K562 (cell line): ENCODE data around the gene CALHM2. TPM values are rescaled to one million over a fixed set of nuclear protein-coding genes. Genes with fewer than 3 reads are reported as not detected.

Experiments used
- ATAC-seq: fragments of 200-7000 bp; cut with Tn5 transposase; 3 replicates; pipeline ENCODE4 v1.9.1; 2020; ENCODE audit warnings: moderate library complexity
- BruUV-seq: library from RNA; stranded (reverse); fragments of 400-500 nt; replicated peaks from 2 replicates; lab custom pipeline; 2021; lab: Mats Ljungman, UMichigan
- CTCF ChIA-PET: fragments of 300-600 bp; formaldehyde crosslinking; extraction: SDS; loops from one replicate; lab custom pipeline; 2021; ENCODE audit warnings: low intra/inter-chr PET ratio; lab: Yijun Ruan, JAX
- POLR2A ChIA-PET: fragments of 300-600, 350-650 bp; sonication (Branson Sonifier 250); formaldehyde crosslinking; extraction: SDS; loops from one replicate; lab custom pipeline; 2021; ENCODE audit warnings: antibody characterized with exemption, inconsistent platforms; lab: Yijun Ruan, JAX
- DNase-seq, 4 experiments: peaks; one replicate each; pipeline versions ENCODE4 v3.0.0 to v3.0.0-alpha.2; 2011 to 2018; ENCODE audit warnings: low spot score in 3 of 4, mixed read lengths in 3 of 4; ENCODE audit errors: extremely low read depth in 1 of 4
- FAIRE-seq: peaks from 2 replicates; lab custom pipeline; 2011; peaks lifted over from hg19 to GRCh38; lab: Jason Lieb, UNC
- H2AFZ ChIP-seq: 2 replicates; pipeline ENCODE4 v1.6.0; 2011; ENCODE audit warnings: low read depth, low read length, control low read depth, inconsistent platforms
- H3K27ac ChIP-seq: fragments of 200-600 bp; 3 replicates; pipeline ENCODE4 v1.8.0; 2011; ENCODE audit warnings: low read depth, mild to moderate bottlenecking, control low read depth, inconsistent platforms, low read length, moderate library complexity, mixed read lengths; ENCODE audit errors: extremely low read depth
- H3K27me3 ChIP-seq, 2 experiments: fragments of 300-600 bp in 1 of 2; 2 replicates in 1 of 2; 3 replicates in 1 of 2; pipeline versions ENCODE4 v1.6.0 to v1.8.0; 2011; ENCODE audit warnings: inconsistent platforms in 2 of 2, low read length in 2 of 2, mild to moderate bottlenecking in 1 of 2, mixed read lengths in 1 of 2, moderate library complexity in 1 of 2; ENCODE audit not compliant: control insufficient read depth in 2 of 2, insufficient read depth in 2 of 2
- H3K36me3 ChIP-seq: fragments of 300-600 bp; 3 replicates; pipeline ENCODE4 v1.8.0; 2011; ENCODE audit warnings: mild to moderate bottlenecking, low read length, inconsistent platforms; ENCODE audit not compliant: control insufficient read depth, insufficient read depth
- H3K4me1 ChIP-seq, 2 experiments: fragments of 200-600 bp in 1 of 2; replicated peaks in 1 of 2; 2 replicates in 1 of 2; 3 replicates in 1 of 2; pipeline versions ENCODE4 v1.5.1 to v1.8.0; 2011; ENCODE audit warnings: inconsistent platforms in 2 of 2, low read length in 2 of 2, mild to moderate bottlenecking in 1 of 2, mixed read lengths in 1 of 2, moderate library complexity in 1 of 2; ENCODE audit not compliant: control insufficient read depth in 2 of 2, insufficient read depth in 2 of 2
- H3K4me2 ChIP-seq: 2 replicates; pipeline ENCODE4 v1.6.1; 2011; ENCODE audit warnings: low read length, control low read depth, inconsistent platforms, mixed read lengths; ENCODE audit not compliant: insufficient read depth
- H3K4me3 ChIP-seq: fragments of 200-600 bp; sonication (generic), shearing (Covaris generic); 2 replicates; pipeline ENCODE4 v1.5.1; 2016; ENCODE audit warnings: control low read depth, inconsistent platforms
- H3K79me2 ChIP-seq: fragments of 200-600 bp; 3 replicates; pipeline ENCODE4 v1.8.0; 2011; ENCODE audit warnings: low read length, inconsistent platforms; ENCODE audit not compliant: control insufficient read depth, insufficient read depth
- H3K9ac ChIP-seq, 2 experiments: 2 replicates each; pipeline versions ENCODE4 v1.6.0 to v1.6.1; 2011; ENCODE audit warnings: low read depth in 2 of 2, low read length in 2 of 2, control low read depth in 1 of 2, inconsistent platforms in 1 of 2, mild to moderate bottlenecking in 1 of 2, mixed read lengths in 1 of 2; ENCODE audit not compliant: insufficient read depth in 1 of 2
- H3K9me1 ChIP-seq: one replicate; pipeline ENCODE4 v1.6.0; 2011; ENCODE audit warnings: inconsistent platforms, mild to moderate bottlenecking, low read length, moderate library complexity; ENCODE audit not compliant: control insufficient read depth, insufficient read depth
- H3K9me3 ChIP-seq: replicated peaks from 2 replicates; pipeline ENCODE4 v1.5.1; 2011; ENCODE audit warnings: low read depth, low read length, inconsistent platforms; ENCODE audit not compliant: control insufficient read depth, insufficient read depth
- H4K20me1 ChIP-seq: replicated peaks from 2 replicates; pipeline ENCODE4 v1.6.1; 2011; ENCODE audit warnings: low read length, inconsistent platforms, mixed read lengths; ENCODE audit not compliant: control insufficient read depth, insufficient read depth
- GATA2 ChIP-seq: sonication (generic); formaldehyde crosslinking; IDR thresholded peaks from 2 replicates; pipeline ENCODE4 v1.4.0; 2020; ENCODE audit warnings: mild to moderate bottlenecking, missing genetic modification reagents
- HDAC3 ChIP-seq: fragments of 450-650 bp; IDR thresholded peaks from 2 replicates; pipeline ENCODE4 v1.6.1; 2018; ENCODE audit warnings: borderline replicate concordance, mild to moderate bottlenecking, moderate library complexity; ENCODE audit not compliant: partially characterized antibody
- JUN ChIP-seq, 2 experiments: sonication (generic) in 1 of 2; formaldehyde crosslinking in 1 of 2; IDR thresholded peaks; 2 replicates each; pipeline versions ENCODE4 v1.6.1 to v1.8.0; 2012 to 2022; ENCODE audit warnings: borderline replicate concordance in 2 of 2, mild to moderate bottlenecking in 2 of 2, improper control_type of control experiment in 1 of 2, low read depth in 1 of 2, low read length in 1 of 2, missing genetic modification reagents in 1 of 2
- PHF21A ChIP-seq: fragments of 450-650 bp; IDR thresholded peaks from 2 replicates; pipeline ENCODE4 v1.6.1; 2017; ENCODE audit warnings: low read depth, borderline replicate concordance
- POLR2H ChIP-seq: IDR thresholded peaks from 2 replicates; pipeline ENCODE4 v1.6.1; 2016; ENCODE audit warnings: missing genetic modification characterization, low read depth, mild to moderate bottlenecking, control low read depth, missing compliant biosample characterization, moderate library complexity
- PYGO2 ChIP-seq: fragments of 450-650 bp; IDR thresholded peaks from 2 replicates; pipeline ENCODE4 v1.6.1; 2016; ENCODE audit warnings: mild to moderate bottlenecking, missing genetic modification characterization, moderate library complexity, missing compliant biosample characterization
- SRF ChIP-seq, 2 experiments: fragments of 250-450, 450-650 bp in 1 of 2; sonication (Bioruptor Pico) in 1 of 2; sonication (generic) in 1 of 2; formaldehyde crosslinking; IDR thresholded peaks; 2 replicates each; pipeline versions ENCODE4 v1.5.0 to v1.5.1; 2020 to 2022; ENCODE audit warnings: mild to moderate bottlenecking in 1 of 2, missing genetic modification reagents in 1 of 2
- ZNF436 ChIP-seq: fragments of 250-450, 450-650 bp; sonication (Bioruptor Pico); formaldehyde crosslinking; IDR thresholded peaks from 2 replicates; pipeline ENCODE4 v1.7.0; 2020; ENCODE audit warnings: mild to moderate bottlenecking
- ZNF766 ChIP-seq: fragments of 200-800 bp; sonication (Bioruptor generic); conservative IDR thresholded peaks from 2 replicates; pipeline ENCODE4 v1.6.1; 2016; ENCODE audit warnings: missing genetic modification characterization, missing compliant biosample characterization
- WGBS: fragments of 100-300 bp; shearing (Covaris generic); methylation state at CpG from one replicate; pipeline ENCODE4 v1.1.6; 2016; ENCODE audit warnings: low coverage, mixed read lengths; ENCODE audit not compliant: insufficient coverage; ENCODE audit errors: missing lambda C conversion rate; 5-methylcytosine and 5-hydroxymethylcytosine counted together
- in situ Hi-C: fragments of 300-500 bp; cut with MboI; formaldehyde crosslinking; loops from 4 replicates; pipeline ENCODE4 v1.15.0; 2018; ENCODE audit warnings: inconsistent platforms, mixed read lengths
- intact Hi-C: fragments of 100-400 bp; cut with micrococcal nuclease; formaldehyde crosslinking; loops from 2 replicates; pipeline ENCODE4 v1.14.2; 2022
- polyA plus RNA-seq, 8 experiments: library from polyadenylated mRNA; depleted of rRNA in 4 of 8; stranded (reverse) in 5 of 8; unstranded in 3 of 8; fragments of >200 nt; fragmentation: Nextera tagmentation in 2 of 8; fragmentation: Illumina TruSeq in 1 of 8; extraction: Ambion mirVana in 2 of 8; extraction: Trizol in 1 of 8; gene quantifications; 2 replicates each; pipeline versions ENCODE4 v1.2.1 to v1.2.3, GENCODE V29; 2011 to 2014; ENCODE audit warnings: inconsistent platforms in 1 of 8, missing spikeins in 1 of 8
- total RNA-seq, 7 experiments: library from RNA; depleted of rRNA in 6 of 7; stranded (reverse); fragments of >200 nt in 6 of 7; fragmentation: Illumina TruSeq in 2 of 7; extraction: Trizol in 2 of 7; gene quantifications; 2 replicates each; pipeline versions ENCODE4 v1.2.1 to v1.2.3, GENCODE V29; 2011 to 2021; ENCODE audit warnings: low replicate concordance in 1 of 7
- TF ChIP-seq, protein P1 (sequence below): sonication (generic); formaldehyde crosslinking; IDR thresholded peaks from 2 replicates; pipeline ENCODE4 v1.5.0; 2020; ENCODE audit warnings: missing genetic modification reagents

CALHM2 gene
- total and polyA plus RNA-seq, 9 of the 15 experiments (the other 6 are each of a cell fraction or from before 2014, with no cell fraction given), result 0.08 to 0.14 (median 0.13) TPM; not detected in 6

DNA sequence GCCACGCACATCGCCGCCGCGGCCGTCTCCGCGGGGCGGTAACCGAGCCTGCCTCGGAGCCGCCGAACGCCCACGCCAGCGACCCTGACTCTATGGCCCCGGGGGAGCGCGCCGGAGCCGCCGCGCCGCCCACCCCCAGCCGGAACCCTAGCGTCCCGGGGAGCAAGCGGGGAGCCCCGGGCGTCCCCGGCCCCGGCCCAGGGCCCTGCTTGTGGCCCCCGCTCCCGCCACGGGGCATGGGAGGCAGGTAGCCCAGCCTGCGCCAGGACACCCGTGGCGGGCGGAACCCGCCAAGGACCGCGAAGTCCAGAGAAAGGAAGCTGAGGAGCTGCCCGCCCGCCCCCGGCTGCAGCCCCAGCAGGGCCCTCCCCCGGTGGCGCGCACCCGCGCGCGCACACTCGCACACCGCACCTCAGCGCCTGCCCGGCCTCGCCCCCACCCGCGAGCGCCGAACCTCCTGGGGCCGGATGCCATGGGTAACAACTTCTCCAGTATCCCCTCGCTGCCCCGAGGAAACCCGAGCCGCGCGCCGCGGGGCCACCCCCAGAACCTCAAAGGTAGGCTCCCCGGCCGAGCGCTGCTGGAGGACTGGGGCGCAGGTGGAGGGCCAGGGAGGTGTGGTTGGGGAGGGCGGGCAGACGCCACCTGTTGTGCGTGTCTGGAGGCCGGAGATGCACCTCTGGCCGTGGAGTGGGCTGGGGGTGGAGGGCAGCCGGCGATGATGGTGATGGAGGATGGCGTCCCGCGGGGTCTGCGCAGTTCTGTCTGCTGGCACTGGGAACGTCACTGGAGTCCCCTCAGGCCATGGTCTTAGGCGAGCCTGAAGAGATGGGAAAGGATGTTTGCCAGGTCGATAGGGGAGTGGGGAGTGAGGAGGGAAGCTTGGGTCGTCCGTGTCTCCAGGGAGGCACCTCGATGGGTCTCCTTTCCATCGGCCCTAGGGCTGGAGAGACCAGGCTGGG is 42.0 kb upstream of the CALHM2 start:
- intact Hi-C loops (no loop called here), in situ Hi-C loops (no loop called here)
- Histone ChIP-seq H3K79me2 (no peaks in the 10 kb centered on the region), H3K9me1 (no peaks in the 10 kb centered on the region), H4K20me1 (no peaks in the 10 kb centered on the region; the same call in 1 of the 2 replicates), H3K4me2 (no peak overlapping the region), H3K36me3 (no peaks in the 10 kb centered on the region), H3K4me3 (no peak overlapping the region), H3K4me1 (peaks cover 0 to 14% of the 10 kb centered on the region in 2 experiments; a peak in 2 of 5 replicates), H3K9me3 (no peaks in the 10 kb centered on the region), H3K27ac (no peak overlapping the region), H2AFZ (no peak overlapping the region), H3K27me3 (peaks cover 15 to 47% of the 10 kb centered on the region in 2 experiments; a peak in 4 of 5 replicates), H3K9ac (no peak overlapping the region)
- no peak for TF ChIP-seq SRF (CRISPR knock-in tag; IDR thresholded peaks at IDR 0.05)
- no peak for TF ChIP-seq POLR2H
- TF ChIP-seq ZNF436 (CRISPR knock-in tag), result no peak
- no peak for TF ChIP-seq GATA2 (CRISPR knock-in tag)
- TF ChIP-seq, protein P1, sequence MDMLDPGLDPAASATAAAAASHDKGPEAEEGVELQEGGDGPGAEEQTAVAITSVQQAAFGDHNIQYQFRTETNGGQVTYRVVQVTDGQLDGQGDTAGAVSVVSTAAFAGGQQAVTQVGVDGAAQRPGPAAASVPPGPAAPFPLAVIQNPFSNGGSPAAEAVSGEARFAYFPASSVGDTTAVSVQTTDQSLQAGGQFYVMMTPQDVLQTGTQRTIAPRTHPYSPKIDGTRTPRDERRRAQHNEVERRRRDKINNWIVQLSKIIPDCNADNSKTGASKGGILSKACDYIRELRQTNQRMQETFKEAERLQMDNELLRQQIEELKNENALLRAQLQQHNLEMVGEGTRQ (CRISPR knock-in tag), result no peak
- TF ChIP-seq HDAC3, result no peak
- TF ChIP-seq PHF21A, result no peak
- TF ChIP-seq PYGO2 (tag), result no peak
- TF ChIP-seq JUN (IDR thresholded peaks at IDR 0.05; ENCODE audit: borderline replicate concordance, low read depth, low read length), result no peak
- no peak for TF ChIP-seq JUN (CRISPR knock-in tag; IDR thresholded peaks at IDR 0.05; ENCODE audit: borderline replicate concordance)
- TF ChIP-seq ZNF766 (CRISPR knock-in tag), result no peak
- ChIA-PET POLR2A (interaction anchor here (0.7 to 1.2 kb wide), 2 partner anchors 56 to 100 kb away, joined by 3 read pairs; no protein-coding TSS in a partner anchor), CTCF (no interaction called here)
- FAIRE-seq, result no peak
- BruUV-seq, result no TSS peak
- DNase-seq, result peak in 1 of 4 experiments; percentile 23
- no peak for ATAC-seq
- 5% methylated on average over 11 of the region's 92 CpGs for WGBS
